K562 (cell line): ENCODE data around the gene ELL3. TPM values are rescaled to one million over a fixed set of nuclear protein-coding genes. Genes with fewer than 3 reads are reported as not detected.
A peak's percentile ranks its signal among the peaks of the same experiment; 100 is the strongest.

ENCODE experiments used
- AFF4 ChIP-seq: sonication (generic); formaldehyde crosslinking; IDR thresholded peaks from 2 replicates; pipeline ENCODE4 v1.8.0; 2023; ENCODE audit warnings: mild to moderate bottlenecking, missing genetic modification reagents
- ARNT ChIP-seq, 2 experiments: fragments of 450-650 bp; IDR thresholded peaks; 2 replicates each; pipeline ENCODE4 v1.6.1; 2016; ENCODE audit warnings: mild to moderate bottlenecking in 1 of 2
- BRCA1 ChIP-seq, 2 experiments: fragments of 450-650 bp in 1 of 2; sonication (generic) in 1 of 2; formaldehyde crosslinking in 1 of 2; IDR thresholded peaks; 2 replicates each; pipeline versions ENCODE4 v1.5.0 to v1.6.1; 2017 to 2020; ENCODE audit warnings: mild to moderate bottlenecking in 1 of 2, missing genetic modification reagents in 1 of 2
- ETS2 ChIP-seq: IDR thresholded peaks from 2 replicates; pipeline ENCODE4 v1.6.1; 2016; ENCODE audit warnings: borderline replicate concordance, missing genetic modification characterization, mild to moderate bottlenecking, moderate library complexity, missing compliant biosample characterization; ENCODE audit not compliant: poor library complexity, severe bottlenecking
- EWSR1 ChIP-seq: fragments of 450-650 bp; IDR thresholded peaks from 2 replicates; pipeline ENCODE4 v1.6.1; 2018; ENCODE audit warnings: borderline replicate concordance, mild to moderate bottlenecking, low read depth, moderate library complexity; ENCODE audit not compliant: partially characterized antibody
- GATAD2A ChIP-seq: fragments of 450-650 bp; IDR thresholded peaks from 2 replicates; pipeline ENCODE4 v1.6.1; 2017
- HEY1 ChIP-seq: fragments of 250-450 bp; sonication (Bioruptor Pico); IDR thresholded peaks from 2 replicates; pipeline ENCODE4 v1.5.0; 2020; ENCODE audit warnings: mild to moderate bottlenecking, moderate library complexity, borderline replicate concordance
- ID3 ChIP-seq, 2 experiments: fragments of 250-450 bp in 1 of 2; fragments of 450-650 bp in 1 of 2; sonication (Bioruptor Pico) in 1 of 2; IDR thresholded peaks; 2 replicates each; pipeline versions ENCODE4 v1.6.1 to v1.8.0; 2016 to 2021; ENCODE audit warnings: mild to moderate bottlenecking in 2 of 2, moderate library complexity in 2 of 2, missing compliant biosample characterization in 1 of 2, missing genetic modification characterization in 1 of 2
- JUN ChIP-seq, 2 experiments: sonication (generic) in 1 of 2; formaldehyde crosslinking in 1 of 2; IDR thresholded peaks; 2 replicates each; pipeline versions ENCODE4 v1.6.1 to v1.8.0; 2012 to 2022; ENCODE audit warnings: borderline replicate concordance in 2 of 2, mild to moderate bottlenecking in 2 of 2, improper control_type of control experiment in 1 of 2, low read depth in 1 of 2, low read length in 1 of 2, missing genetic modification reagents in 1 of 2
- MNT ChIP-seq, 2 experiments: fragments of 450-650 bp; conservative IDR thresholded peaks; 2 replicates each; pipeline ENCODE4 v1.6.1; 2017; ENCODE audit warnings: mild to moderate bottlenecking in 2 of 2, moderate library complexity in 2 of 2
- PML ChIP-seq: IDR thresholded peaks from 2 replicates; pipeline ENCODE4 v1.6.1; 2012; ENCODE audit warnings: low read length, inconsistent platforms
- POLR2AphosphoS2 ChIP-seq: IDR thresholded peaks from 2 replicates; pipeline ENCODE4 v1.6.1; 2012; ENCODE audit warnings: low read length, improper control_type of control experiment
- RBFOX2 ChIP-seq: fragments of 200-400 bp; formaldehyde crosslinking; IDR thresholded peaks from 2 replicates; pipeline ENCODE4 v1.6.1; 2017; ENCODE audit warnings: low read depth, mild to moderate bottlenecking, low read length, moderate library complexity
- RBM34 ChIP-seq: fragments of 200-400 bp; formaldehyde crosslinking; IDR thresholded peaks from 2 replicates; pipeline ENCODE4 v1.6.1; 2018; ENCODE audit warnings: low read length, borderline replicate concordance; ENCODE audit not compliant: insufficient read depth
- ZBTB43 ChIP-seq: sonication (generic); formaldehyde crosslinking; IDR thresholded peaks from 2 replicates; pipeline ENCODE4 v1.8.0; 2023; ENCODE audit warnings: mild to moderate bottlenecking, missing genetic modification reagents
- ZNF224 ChIP-seq: sonication (generic); formaldehyde crosslinking; IDR thresholded peaks from 2 replicates; pipeline ENCODE4 v1.8.0; 2022; ENCODE audit warnings: mild to moderate bottlenecking, missing genetic modification reagents
- ZNF232 ChIP-seq: sonication (generic); formaldehyde crosslinking; IDR thresholded peaks from 2 replicates; pipeline ENCODE4 v1.8.0; 2022; ENCODE audit warnings: mild to moderate bottlenecking, missing genetic modification reagents
- ZNF589 ChIP-seq: fragments of 200-800 bp; sonication (Bioruptor generic); IDR thresholded peaks from 2 replicates; pipeline ENCODE4 v1.6.1; 2016; ENCODE audit warnings: low read depth, missing genetic modification characterization, missing compliant biosample characterization
- polyA plus RNA-seq, 8 experiments: library from polyadenylated mRNA; depleted of rRNA in 4 of 8; stranded (reverse) in 5 of 8; unstranded in 3 of 8; fragments of >200 nt; fragmentation: Nextera tagmentation in 2 of 8; fragmentation: Illumina TruSeq in 1 of 8; extraction: Ambion mirVana in 2 of 8; extraction: Trizol in 1 of 8; gene quantifications; 2 replicates each; pipeline versions ENCODE4 v1.2.1 to v1.2.3, GENCODE V29; 2011 to 2014; ENCODE audit warnings: inconsistent platforms in 1 of 8, missing spikeins in 1 of 8
- total RNA-seq, 7 experiments: library from RNA; depleted of rRNA in 6 of 7; stranded (reverse); fragments of >200 nt in 6 of 7; fragmentation: Illumina TruSeq in 2 of 7; extraction: Trizol in 2 of 7; gene quantifications; 2 replicates each; pipeline versions ENCODE4 v1.2.1 to v1.2.3, GENCODE V29; 2011 to 2021; ENCODE audit warnings: low replicate concordance in 1 of 7

The ELL3 gene
- total and polyA plus RNA-seq, 9 of the 15 experiments (the other 6 are each of a cell fraction or from before 2014, with no cell fraction given) = 0.80 to 5.2 (median 2.6) TPM

- TF ChIP-seq ZBTB43 (CRISPR knock-in tag) (no peak), ID3 (CRISPR knock-in tag; IDR thresholded peaks at IDR 0.05) (no peak), ID3 (tag; IDR thresholded peaks at IDR 0.05) (peak; percentile 70; the same call in 1 of the 2 replicates), ARNT (IDR thresholded peaks at IDR 0.05) (0 out of 4 replicates have a peak, but pooled peaks of 1 of the 2 experiments have one; percentile 24), GATAD2A (no peak), POLR2AphosphoS2 (peak; percentile 84; the same call in 1 of the 2 replicates), ZNF232 (CRISPR knock-in tag) (0 out of 2 replicates have a peak, but pooled peaks have one; percentile 27), ZNF224 (CRISPR knock-in tag) (no peak), RBM34 (no peak), MNT (conservative IDR thresholded peaks at IDR 0.05) (peak; percentile 97), ZNF589 (CRISPR knock-in tag) (peak; percentile 47; the same call in 1 of the 2 replicates), JUN (IDR thresholded peaks at IDR 0.05; ENCODE audit: borderline replicate concordance, low read depth, low read length) (peak; percentile 93), JUN (CRISPR knock-in tag; IDR thresholded peaks at IDR 0.05; ENCODE audit: borderline replicate concordance) (no peak), HEY1 (no peak), AFF4 (CRISPR knock-in tag) (peak; percentile 64; the same call in 1 of the 2 replicates), RBFOX2 (peak; percentile 100), EWSR1 (no peak), BRCA1 (IDR thresholded peaks at IDR 0.05) (no peak), BRCA1 (CRISPR knock-in tag; IDR thresholded peaks at IDR 0.05) (0 out of 2 replicates have a peak, but pooled peaks have one; percentile 87), ETS2 (tag) (no peak), PML (peak; percentile 73)
These were observed 15.4 kb upstream of the ELL3 start, which contains the start of gene SERF2 (continued) for GRCh38 chr15:43791993-43792760.
